Endometrial microvascular endothelial cells (primary cell): Measurements from ENCODE around the gene TCEA2. TPM values are rescaled to one million over a fixed set of nuclear protein-coding genes. Genes with fewer than 3 reads are reported as not detected.

Source experiments
- in situ Hi-C: cut with HindIII; loops from 2 replicates; pipeline ENCODE4 v1.10.0; 2017; ENCODE audit warnings: low sequenced_read_pairs, low pct_unique_long_range_greater_than_20kb; ENCODE audit errors: inconsistent ontology term
- total RNA-seq: library from RNA; depleted of rRNA; stranded (reverse); fragments of >200 nt; gene quantifications from one replicate; pipeline ENCODE4 v1.2.3, GENCODE V29; 2015; ENCODE audit errors: inconsistent ontology term

TCEA2 gene
- total RNA-seq, 1 donor from 2014 or later: 7.2 TPM

DNA sequence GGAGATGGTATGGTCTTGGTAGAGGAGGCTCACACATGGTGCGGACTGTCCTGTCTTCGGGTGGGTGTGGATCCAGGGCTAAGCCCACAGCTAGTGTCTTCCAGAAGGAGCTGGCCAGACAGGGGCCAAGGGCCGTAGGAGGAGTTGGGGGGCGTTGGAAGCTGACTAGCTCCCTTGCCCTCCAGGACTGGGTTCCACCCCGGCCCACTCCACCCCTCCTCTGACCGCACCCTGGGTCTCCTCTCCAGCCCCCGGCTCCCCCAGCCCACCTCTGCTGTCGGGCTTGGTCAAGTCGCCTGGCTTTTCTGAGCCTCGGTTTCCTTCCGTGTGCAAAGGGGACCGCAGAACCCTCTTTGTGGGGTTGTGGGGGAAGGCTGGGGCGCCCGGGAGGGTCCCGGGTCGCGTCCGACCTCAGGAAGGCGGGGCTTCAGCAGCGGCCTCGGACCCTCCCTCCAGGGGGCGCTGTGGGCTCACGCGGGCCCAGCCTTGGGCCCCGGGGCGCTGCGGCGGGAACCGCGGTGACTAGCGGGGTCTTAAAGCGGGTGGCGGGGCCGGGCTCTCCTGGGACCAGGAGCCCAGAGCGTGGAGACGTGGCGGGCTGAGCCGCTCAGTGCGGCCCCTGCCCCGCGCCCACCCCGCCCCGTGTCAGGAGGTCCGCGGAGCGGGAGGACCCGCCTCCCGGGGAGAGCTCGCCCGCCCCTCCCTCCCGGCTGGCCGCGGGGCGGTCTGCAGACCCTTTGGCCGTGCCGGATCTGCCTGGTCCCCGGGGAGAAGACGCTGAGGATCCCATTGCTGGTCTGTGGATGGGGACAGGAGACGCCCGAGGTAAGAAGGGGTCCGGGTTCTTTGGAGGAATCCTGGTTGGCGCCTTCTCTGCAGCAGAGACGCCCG, 39.0 kb downstream of the TCEA2 start:
- in situ Hi-C loops: no loop called here

- in situ Hi-C loops: no loop called here
Measured at GRCh38 chr20:64102647-64103354, 39.8 kb downstream of the TCEA2 start.

- in situ Hi-C loops: no loop called here
Measured at GRCh38 chr20:64103871-64104666, 41.1 kb downstream of the TCEA2 start.

- in situ Hi-C loops: no loop called here
Measured at GRCh38 chr20:64104667-64105451, 41.9 kb downstream of the TCEA2 start.

GRCh38 chr20:64105846-64106434, 42.9 kb downstream of the TCEA2 start:
- in situ Hi-C loops: no loop called here

DNA sequence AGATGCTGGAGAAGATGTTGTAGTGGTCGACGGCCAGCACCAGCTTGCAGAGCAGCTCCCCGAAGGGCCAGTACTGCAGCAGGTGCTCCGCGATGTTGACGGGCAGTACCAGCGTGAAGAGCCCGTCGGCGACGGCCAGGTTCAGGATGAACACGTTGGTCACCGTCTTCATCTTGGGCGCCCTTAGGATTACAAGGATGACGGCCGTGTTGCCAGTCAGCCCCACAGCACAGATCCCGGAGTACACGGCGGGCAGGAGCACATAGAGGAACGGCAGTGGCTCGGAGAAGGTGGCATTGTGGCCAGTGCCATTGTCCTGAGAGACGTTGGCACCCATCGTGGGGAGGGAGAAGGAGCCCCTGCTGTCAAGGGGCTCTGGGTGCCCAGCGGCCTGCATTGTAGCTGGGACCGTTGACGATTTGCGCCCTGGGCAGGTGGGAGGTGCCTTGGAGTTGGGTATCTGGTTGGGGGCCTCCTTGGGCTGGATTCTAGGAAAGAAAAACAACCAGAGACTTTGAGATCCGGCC, 43.5 kb downstream of the TCEA2 start:
- in situ Hi-C loops: no loop called here

GRCh38 chr20:64106981-64107735, 44.2 kb downstream of the TCEA2 start, which contains the start of gene NPBWR2:
Gene NPBWR2 (minus strand): TSS chr20:64107565. CDS start chr20:64106831, 734 bp downstream.
- in situ Hi-C loops: no loop called here

- in situ Hi-C loops: no loop called here
Measured at GRCh38 chr20:64107736-64108457, 44.9 kb downstream of the TCEA2 start.

- in situ Hi-C loops: no loop called here
Measured at GRCh38 chr20:64108731-64109681, 46.0 kb downstream of the TCEA2 start.

GRCh38 chr20:64109831-64110391, 46.9 kb downstream of the TCEA2 start:
- in situ Hi-C loops: no loop called here

GRCh38 chr20:64110411-64111068, 47.5 kb downstream of the TCEA2 start:
- in situ Hi-C loops: no loop called here

DNA sequence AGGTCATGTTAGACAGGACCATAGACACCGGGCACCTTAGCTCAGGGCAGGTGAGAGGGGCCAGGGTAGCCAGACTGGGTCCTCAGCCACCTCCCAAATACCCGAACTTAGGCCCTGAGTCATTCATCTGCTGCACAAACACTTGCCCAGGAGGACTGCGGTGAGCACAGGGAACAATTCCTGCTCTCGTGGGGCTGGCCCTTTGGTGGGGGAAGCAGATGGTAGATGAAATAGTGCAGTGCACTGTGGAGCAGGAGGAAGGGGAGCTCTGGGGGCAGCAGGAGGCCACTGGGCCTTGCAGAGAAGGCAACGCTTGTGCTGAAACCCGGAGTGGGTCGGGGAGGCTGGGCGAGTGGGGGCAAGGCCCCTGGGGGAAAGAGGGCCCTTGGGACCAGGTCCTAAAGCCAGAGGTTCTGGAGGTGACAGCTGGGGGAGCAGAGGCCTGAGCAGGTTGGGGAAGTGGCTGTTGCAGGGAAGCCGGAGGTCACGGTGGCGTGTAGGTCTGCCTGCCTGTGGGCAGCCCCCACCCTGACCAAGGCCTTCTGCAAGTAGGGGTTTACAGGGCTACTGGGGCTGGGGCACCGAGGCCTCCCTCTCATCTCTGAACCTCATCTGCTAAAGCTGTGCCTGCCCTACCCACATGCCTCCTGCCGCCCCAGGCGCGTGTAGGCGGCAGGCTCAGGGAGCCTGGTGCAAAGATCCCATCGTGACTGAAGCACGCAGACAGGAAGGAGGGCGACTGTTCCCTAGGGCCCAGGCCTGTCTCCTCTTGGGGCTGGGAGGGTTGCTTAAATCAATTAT, 49.0 kb downstream of the TCEA2 start:
- in situ Hi-C loops: no loop called here

GRCh38 chr20:64112691-64113443, 49.9 kb downstream of the TCEA2 start:
- in situ Hi-C loops: no loop called here

GRCh38 chr20:64113444-64113775, 50.4 kb downstream of the TCEA2 start:
- in situ Hi-C loops: no loop called here
